GM21447 (cell line): ENCODE data around the gene LGMN.
"Not testable (repeated sequence)": the region's sequence is repeated elsewhere in the genome, so short reads cannot be mapped to it uniquely, and the experiment has no call there.

Experiments used
- ATAC-seq: cut with Tn5 transposase; IDR thresholded peaks from one replicate; pipeline ENCODE4 v1.9.1; 2021; ENCODE audit not compliant: unreplicated experiment

Gene LGMN

DNA sequence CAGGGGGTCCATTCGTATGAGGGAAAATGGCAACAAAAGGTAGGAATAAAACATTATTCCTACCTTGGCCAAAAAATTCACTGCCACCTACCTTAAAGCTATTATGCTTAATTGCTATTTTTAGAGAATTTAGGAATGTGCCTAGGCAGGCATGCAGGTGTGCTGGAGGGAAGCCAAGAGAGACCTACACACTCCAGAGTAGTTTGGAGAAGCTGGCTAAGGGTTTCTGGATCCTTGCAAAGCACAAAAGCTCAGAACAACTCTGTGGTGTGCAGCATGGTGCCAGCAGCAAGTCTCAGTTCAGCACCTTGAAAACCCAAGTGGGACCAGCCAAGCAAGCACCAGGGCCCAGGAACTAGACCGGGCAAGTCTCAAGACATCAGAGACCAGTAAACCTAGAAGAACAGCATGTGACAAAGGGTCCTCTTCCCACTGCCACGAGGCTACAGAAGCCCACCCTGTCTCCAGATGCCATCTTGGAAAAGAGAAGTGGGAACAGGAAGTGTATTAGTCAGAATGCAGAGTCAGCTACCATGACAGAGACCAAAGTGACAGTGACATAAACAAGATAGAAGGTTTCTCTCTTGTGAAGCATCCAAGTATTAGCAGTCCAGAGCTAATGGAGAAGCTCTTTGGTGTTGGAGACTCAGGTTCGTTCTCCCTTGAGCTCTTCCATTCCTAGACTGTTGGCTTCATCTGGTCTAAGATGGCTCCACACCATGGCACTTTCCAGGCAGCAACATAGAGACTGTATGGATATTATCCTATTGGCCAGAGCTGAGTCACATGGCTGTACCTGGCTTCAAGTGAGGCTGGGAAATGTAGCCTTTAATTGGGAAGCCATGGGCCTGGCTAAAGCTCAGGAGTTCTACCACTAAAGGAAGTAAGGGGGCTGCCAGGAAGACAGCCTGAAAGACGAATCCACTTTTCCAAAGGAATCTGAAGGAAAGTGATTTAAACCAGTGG lies 15.5 kb upstream of the LGMN start:
- not testable (repeated sequence) for ATAC-seq

DNA sequence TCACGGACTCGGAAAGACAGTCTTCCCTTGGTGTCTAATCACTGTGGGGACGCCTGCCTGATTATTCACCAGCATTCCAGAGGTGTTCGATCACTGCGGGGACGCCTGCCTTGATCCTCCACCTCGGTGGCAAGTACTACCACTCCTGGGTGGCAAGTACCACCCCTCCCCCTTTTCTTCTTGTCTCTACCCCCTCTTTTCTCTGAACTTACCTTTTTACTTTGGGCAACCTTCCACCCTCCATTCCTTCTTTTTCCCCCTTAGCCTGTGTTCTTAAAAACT lies 12.0 kb upstream of the LGMN start:
- no peak for ATAC-seq

DNA sequence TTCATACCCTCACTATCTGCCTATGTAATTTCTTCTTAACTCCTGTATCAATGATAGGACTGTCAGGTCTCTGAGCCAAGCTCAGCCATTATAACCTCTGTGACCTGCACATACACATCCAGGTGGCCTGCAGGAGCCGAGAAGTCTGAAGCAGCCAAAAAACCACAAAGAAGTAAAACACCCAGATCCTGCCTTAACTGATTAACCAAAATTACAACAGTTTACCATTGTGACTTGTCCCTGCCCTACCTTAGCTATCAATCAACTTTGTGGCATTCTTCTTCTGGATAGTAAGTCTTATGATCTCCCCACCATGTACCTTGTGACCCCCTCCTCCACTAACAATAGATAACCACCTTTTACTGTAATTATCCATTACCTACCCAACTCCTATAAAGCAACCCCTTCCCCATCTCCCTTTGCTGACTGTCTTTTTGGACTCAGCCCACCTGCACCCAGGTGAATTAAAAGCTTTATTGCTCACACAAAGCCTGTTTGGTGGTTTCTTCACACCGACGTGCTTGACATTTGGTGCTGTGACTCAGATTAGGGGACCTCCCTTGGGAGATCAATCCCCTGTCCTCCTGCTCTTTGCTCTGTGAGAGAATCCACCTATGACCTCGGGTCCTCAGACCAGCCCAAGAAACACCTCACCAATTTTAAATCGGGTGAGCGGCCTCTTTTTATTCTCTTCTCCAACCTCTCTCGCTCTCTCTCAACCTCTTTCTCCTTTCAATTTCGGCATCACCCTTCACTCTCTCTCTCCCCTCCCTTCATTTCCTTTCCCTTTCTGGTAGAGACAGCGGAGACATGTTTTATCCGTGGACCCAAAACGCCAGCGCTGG lies 11.5 kb upstream of the LGMN start:
- ATAC-seq = peak; percentile 59

DNA sequence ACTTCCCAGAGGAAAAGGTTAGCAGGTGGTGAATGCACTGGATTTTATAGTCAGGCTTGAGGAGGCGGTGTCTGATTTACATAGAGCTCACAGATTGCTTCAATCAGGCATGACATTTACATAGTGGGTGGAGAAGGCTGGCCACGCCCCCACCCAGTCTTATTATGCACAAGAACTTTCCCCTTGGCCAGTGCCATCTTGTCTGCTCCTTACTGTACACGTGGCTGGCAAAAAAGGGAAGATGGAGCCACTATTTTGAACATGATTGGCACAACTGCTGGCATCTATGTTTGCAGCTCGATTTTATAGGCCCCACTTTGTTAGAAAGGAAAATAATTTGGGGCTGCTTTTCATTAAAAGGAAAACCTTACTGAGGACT lies 10.9 kb upstream of the LGMN start:
- ATAC-seq = no peak

DNA sequence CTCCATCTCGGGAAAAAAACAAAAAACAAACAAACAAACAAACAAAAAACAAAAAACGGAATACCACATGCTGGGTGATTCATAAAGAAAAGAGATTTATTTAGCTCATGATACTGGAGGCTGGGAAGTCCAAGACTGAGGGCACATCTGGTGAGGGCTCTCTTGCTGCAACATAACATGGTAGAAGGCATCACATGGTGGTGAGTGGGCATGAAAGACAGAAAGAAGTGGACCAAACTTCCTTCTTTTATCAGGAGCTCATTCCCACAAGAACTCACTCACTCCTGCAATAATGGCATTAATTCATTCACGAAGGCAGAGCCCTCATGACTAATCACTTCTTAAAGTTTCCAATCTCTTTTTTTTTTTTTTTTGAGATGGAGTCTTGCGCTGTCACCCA lies 8.0 kb upstream of the LGMN start:
- ATAC-seq = no peak

DNA sequence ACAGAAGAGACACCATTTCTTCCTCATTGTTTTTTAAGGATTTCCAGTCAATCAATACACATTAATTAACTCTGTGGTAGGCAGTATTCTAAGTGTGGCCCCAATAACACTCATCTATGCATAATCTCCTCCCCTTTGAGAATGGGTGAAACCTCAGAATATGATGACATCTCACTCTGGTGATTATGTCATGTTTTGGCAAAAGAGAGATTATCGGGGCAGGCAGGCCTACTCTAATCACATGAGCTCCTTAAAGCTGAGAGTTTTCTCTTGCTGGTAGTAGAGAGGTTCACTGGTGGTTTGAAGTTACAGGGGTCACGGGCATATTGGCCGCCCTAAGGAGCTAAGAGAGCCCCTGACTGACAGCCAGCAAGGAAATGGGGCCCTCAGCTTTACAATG lies 7.1 kb upstream of the LGMN start:
- no peak for ATAC-seq

DNA sequence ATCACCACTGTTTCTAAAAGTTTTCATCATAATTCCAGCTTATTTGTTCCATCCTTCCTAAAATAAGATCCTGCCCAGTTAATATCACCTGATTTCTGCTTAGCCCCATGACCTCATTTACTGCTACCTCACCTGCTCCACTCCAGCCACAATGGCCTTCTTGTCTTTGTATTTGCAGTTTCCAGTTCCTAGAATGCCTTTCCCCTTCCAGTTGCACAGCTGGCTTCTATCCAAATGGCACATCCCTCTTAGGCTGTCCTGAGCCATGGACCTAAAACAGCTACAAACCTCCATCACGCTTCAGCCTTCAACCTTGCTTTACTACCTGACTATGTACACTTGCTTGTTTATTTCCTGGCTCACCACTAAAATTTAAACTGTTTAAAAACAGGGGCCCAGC lies 6.5 kb upstream of the LGMN start:
- no peak for ATAC-seq

DNA sequence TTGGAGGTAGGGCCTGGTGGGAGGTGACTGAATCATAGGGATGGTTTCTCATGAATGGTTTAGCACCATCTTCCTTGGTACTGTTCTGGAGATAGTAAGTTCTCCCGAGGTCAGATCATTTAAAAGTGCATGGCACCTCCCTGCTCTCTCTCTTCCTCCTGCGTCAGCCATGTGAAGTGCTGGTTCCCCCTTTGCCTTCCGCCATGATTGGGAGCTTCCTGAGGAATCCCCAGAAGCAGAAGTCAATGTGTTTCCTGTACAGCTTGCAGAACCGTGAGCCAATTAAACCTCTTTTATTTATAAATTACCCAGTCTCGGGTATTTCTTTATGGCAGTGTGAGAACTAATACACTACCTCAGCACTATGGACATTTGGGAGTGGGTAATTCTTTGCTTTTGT lies 4.8 kb upstream of the LGMN start:
- no peak for ATAC-seq

DNA sequence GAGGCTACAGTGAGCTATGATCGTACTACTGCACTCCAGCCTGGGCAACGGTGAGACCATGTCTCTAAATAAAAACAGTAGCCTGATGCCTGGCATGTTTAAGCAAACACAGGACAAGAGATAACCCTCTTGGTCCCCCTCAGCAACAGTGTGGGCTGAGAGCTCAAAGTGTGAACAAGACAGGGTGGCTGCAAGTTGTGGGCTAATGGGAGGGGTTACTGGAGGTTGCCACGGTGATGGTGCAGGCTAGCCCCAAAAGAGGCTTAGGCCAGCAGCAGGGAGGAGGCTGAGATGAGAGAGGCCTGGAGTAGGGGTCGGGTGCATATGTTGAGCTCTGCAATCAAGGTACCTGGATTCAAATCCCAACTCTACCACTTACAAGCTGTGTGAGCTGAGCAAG lies 3.4 kb upstream of the LGMN start:
- no peak for ATAC-seq

DNA sequence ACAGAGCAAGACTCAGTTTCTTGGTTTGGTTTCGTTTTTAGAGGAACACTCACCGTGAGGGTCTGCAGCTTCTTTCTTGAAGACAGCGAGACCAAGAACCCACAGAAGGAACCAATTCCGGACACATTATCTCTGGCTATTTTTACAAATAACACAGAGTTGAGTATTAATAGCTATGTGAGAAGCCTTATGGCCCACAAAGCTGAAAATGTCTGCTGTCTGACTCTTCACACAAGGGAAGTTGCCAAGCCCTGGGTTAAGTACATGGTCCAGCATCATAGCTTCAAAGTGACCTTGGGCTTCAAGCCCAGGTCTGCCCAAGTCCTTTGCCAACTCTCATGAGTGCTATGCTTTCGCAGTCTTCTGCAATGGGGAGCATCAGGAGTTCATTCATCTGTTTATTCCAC lies 2.6 kb upstream of the LGMN start:
- ATAC-seq = peak; percentile 33

DNA sequence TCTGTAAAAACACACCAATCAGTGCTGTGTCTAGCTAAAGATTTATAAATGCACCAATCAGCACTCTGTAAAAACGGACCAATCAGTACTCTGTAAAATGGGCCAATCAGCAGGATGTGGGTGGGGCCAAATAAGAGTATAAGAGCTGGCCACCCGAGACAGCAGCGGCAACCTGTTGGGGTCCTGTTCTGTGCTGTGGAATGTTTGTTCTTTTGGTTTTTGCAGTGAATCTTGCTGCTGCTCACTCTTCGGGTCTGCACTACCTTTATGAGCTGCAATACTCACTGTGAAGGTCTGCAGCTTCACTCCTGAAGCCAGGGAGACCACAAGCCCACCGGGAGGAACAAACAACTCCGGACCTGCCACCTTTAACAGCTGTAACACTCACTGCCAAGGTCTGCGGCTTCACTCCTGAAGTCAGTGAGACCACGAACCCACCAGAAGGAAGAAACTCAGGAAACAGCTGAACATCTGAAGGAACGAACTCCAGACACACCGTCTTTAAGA lies 1.8 kb upstream of the LGMN start:
- ATAC-seq = not testable (repeated sequence)

DNA sequence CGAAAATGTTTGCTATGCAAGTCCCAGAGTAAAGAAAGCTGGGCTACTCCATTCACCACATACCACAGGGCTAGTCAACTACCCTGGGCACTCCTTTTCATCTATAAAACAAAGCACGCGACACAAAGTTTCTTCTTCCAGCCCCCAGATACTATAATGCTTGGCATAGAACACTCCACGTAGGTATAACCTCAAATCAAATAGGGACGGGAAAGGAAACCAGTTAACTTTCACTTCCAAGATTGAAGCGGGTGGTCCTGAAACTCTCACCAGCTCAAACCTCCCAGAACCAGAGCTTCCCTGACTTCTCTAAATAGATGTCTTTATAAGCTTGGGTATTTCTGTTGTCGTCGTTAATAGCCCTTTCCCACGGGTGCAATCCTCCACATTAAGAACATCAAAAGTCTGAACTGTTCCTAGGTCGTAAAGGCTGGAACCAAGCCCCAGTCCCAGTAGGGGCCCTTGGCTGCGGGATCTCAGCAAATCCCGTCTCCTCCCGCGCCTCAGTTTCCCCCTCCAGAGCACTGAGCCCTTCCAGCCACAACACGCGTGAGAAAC lies 647 bp downstream of the LGMN start:
- peak; percentile 4 for ATAC-seq

DNA sequence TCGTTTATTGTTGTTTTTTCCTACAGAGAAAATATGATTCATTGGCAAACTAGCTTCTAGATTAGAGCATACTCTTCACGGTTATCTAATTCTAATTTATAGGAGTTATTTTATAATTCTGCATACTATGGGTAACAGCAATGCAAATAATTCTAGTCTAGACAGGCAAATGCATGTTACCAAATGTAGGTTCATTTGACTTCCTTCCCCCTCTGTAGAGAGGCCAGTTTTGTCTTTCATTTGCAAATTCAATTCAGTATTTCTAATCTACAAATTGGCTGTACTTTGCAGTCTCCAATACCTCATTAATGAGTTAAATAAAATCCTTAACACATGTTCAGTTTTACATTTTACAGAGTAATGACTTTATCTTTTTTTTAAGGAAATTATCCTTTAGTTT lies 4.2 kb downstream of the LGMN start:
- no peak for ATAC-seq

DNA sequence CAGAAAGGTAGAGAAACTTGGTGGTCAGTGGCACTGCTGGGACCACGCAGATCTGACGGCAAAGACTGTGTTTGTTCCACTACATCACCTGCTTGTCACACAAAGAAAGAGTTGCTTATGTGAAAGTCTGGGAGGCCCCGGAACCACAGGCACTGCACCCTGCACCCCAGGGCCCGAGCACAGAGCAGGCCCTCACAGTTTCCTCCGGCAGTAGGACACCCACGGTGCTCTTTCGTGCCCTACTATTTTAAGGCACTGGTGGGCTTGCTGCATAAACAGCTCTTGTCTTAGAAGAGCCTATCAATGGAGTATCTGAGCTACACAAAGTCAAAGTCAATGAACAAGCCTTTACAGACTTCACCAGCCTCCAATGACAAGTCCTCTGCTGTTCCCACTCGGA lies 8.0 kb downstream of the LGMN start:
- no peak for ATAC-seq

DNA sequence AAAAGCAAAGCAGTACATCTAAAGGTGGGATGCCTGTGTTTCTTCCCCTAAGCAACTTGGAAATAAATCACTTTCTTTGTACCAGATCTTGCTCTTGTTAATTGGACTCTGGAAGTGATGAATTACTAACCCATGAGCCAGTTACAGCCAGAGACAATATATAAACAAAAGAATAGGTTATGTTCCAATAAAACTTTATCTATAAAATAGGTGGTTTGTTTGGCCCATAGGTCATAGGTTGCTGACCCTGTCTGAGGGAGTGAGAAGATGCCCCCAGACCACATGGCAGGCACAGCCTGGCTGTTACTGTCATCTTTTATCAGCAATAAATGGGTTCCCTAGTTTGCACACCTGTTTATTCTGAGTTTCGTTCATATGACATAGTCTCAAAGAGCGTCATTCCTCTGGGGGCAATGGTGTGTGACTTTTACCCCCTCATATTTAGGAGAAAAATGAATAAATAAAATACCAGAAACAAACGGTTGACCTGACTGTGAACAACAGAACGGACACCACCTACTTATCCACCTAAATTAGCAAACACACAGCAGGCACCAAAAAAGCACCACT lies 10.7 kb downstream of the LGMN start:
- no peak for ATAC-seq

DNA sequence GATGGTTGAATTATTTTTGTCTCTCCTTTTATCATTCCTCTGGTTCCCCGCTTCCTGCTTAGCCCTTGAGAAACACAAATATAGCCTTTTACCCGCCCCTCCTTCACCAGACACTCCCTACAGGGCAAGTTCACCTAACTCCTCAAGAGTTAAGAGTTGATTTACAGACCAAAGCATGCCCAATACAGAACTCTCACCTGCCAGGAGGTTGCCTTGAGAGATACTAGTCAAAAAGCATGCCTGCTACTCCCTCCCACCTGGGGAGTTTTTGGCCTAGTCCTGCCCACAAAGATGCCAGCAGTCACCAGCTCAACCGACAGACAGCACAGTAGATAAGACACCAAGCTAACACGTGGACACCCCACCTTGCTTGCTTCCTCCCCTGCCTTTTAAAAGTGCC lies 11.2 kb downstream of the LGMN start:
- no peak for ATAC-seq

DNA sequence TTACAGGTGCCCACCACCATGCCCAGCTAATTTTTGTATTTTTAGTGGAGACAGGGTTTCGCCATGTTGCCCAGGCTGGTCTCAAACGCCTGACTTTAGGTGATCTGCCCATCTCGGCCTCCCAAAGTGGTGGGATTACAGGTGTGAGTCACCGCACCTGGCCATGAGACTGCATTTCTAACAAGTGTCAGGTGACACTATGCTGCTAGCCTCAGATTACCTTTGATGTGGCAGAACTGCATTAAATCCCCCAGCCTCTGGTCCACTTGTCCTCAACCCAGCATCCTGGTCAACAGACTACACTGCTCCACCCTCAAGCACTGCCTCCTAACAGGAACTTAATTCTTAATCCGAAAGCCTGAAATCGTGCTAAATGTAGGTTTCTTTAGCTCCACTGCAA lies 13.1 kb downstream of the LGMN start:
- ATAC-seq = no peak

DNA sequence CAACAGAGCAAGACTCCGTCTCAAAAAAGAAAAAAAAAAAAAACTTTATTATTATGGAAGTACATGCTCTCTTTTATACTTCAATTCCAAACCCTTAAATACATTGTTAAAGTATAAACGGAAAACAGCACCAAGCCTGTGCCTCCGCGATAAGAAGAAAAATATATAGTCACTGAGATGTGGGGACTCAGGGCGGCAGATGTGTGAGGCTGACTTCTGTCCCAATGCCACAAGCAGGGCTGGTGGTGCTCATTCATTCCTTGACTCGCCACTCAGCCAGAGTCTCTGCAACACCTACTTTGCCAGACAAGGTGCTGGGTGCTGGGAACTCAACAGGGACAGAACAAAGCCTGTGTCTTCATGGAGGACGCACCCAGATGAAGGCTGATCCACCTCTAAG lies 13.8 kb downstream of the LGMN start:
- ATAC-seq = no peak

DNA sequence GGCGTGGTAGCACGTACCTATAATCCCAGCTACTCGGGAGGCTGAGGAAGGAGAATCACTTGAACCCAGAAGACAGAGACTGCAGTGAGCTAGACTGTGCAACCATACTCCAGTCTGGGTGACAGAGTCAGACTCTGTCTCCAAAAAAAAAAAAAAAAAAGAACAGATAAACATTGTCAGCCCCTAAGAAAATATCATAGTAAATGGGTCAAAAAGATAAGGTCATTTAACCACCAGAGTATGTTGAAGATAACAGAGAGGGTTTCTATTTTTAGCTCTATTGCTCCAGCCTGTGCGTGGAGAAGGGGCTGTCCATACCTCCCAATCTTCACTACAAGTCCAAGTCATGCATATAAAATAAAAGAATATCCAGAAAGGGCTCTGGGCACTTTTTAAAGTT lies 15.4 kb downstream of the LGMN start:
- ATAC-seq = no peak

DNA sequence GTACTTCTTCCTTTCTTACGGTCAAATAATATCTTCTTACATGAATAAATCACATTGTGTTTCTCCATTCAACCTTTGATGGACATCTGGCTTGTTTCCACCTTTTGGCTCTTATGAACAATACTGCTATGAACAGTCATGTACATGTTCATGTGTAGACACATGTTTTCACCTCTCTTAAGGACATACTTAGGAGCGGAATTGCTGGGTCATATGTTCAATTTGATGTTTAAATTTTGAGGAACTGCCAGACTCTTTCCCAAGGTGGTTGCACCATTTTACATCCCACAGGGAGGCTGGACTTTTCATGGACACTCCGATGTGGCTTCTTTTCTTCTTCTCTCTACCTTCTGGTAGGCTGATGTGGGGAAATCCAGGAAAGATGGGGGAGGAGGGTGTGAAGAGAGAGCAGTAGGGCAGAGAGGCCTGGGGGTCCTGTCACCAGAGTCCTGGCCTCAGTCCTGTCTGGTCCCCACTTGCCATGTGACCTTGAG lies 16.8 kb downstream of the LGMN start:
- ATAC-seq = no peak

DNA sequence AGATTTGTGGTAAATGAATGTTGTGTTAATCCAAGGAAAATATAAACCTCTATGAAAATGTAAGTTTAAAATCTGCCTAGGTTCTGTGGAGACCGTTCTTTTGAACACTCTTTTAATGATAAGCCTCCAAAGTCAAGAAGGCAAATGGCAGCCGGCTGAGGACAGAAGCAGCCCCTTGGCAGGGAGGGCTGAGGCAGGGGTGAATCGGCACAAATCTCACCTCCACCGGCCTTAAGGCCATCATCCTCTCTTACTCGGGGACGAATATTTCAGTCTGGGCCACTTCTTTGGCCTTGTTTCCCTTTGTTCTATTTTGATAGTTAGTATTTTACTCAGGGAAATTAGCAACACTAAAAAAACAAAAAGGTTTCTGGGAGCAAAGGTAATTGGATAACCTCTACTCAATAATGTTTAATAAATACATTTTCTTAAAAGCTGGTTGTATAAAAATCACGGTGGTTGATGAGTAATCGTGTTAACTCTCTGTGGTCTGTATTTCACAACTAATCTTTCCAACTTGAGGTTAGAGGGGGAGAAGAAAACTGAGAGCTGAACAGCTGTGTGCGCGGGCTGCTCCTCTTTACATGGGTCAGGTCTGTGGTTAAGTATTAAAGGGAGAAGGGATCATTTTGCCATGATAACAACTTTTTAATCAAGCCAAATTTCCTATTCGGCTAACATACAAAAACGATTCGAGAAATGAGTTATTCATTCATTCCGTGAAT lies 18.6 kb downstream of the LGMN start:
- peak; percentile 81 for ATAC-seq
